ENCODE data around the gene POMP.

DNA sequence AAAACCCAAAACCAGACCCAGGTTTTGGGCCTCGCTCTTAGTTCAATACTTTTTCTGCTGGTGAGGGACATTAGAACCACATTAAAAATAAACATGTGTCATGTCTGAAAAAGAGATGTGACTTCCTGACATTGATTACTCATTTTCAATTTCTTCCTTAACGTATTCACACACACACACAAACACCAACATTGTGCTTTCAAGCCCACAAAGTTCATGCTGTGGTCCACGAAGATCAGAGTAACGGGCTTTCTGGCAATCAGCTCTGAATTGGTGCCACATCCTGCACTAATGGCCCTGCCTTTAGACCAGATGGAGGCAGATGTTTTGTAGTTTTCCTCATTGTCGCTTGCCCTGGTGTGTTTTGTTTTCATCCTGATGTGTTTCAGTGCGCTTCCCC is 47.9 kb upstream of the POMP start:
- TF ChIP-seq, protein P1, sequence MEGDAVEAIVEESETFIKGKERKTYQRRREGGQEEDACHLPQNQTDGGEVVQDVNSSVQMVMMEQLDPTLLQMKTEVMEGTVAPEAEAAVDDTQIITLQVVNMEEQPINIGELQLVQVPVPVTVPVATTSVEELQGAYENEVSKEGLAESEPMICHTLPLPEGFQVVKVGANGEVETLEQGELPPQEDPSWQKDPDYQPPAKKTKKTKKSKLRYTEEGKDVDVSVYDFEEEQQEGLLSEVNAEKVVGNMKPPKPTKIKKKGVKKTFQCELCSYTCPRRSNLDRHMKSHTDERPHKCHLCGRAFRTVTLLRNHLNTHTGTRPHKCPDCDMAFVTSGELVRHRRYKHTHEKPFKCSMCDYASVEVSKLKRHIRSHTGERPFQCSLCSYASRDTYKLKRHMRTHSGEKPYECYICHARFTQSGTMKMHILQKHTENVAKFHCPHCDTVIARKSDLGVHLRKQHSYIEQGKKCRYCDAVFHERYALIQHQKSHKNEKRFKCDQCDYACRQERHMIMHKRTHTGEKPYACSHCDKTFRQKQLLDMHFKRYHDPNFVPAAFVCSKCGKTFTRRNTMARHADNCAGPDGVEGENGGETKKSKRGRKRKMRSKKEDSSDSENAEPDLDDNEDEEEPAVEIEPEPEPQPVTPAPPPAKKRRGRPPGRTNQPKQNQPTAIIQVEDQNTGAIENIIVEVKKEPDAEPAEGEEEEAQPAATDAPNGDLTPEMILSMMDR (IDR thresholded peaks at IDR 0.05) = no peak
- no peak for TF ChIP-seq POLR2A (IDR thresholded peaks at IDR 0.05)
- no peak for TF ChIP-seq EP300 (IDR thresholded peaks at IDR 0.05)
- TF ChIP-seq POLR2AphosphoS5 (IDR thresholded peaks at IDR 0.05) = no peak

Data from suprapubic skin (tissue), 4 donors.